ENCODE measurements around the gene LIPK. TPM values are rescaled to one million over a fixed set of nuclear protein-coding genes. Genes with fewer than 3 reads are reported as not detected.

Gene LIPK
- not detected in 2 replicates for total RNA-seq

GRCh38 chr10:88705958-88706357 is at the start of gene LIPK:
TSS of gene LIPK (plus strand) at chr10:88706249. CDS start at chr10:88724544, 18,295 bp downstream.

GRCh38 chr10:88664142-88664541 is 41.9 kb upstream of the LIPK start, which contains the start of gene LIPF:
TSS of gene LIPF (plus strand) at chr10:88664442. CDS start at chr10:88667298, 2,856 bp downstream.

GRCh38 chr10:88759366-88760101 is 53.5 kb downstream of the LIPK start, which contains the start of gene LIPN:
TSS of gene LIPN (plus strand) at chr10:88760020. CDS start at chr10:88761406, 1,386 bp downstream.

Other genes with a start within 250 kb of the LIPK start
- gene RNLS, start 122.9 kb upstream of the LIPK start, total RNA-seq, result 14.4 and 19.7 TPM in 2 replicates
- not detected in 2 replicates for gene LIPJ, start 119.5 kb upstream of the LIPK start, total RNA-seq
- gene LIPF, start 41.8 kb upstream of the LIPK start, total RNA-seq, result not detected in 2 replicates
- gene LIPN, start 53.8 kb downstream of the LIPK start, total RNA-seq, result not detected in 2 replicates
- not detected in 2 replicates for gene LIPM, start 96.5 kb downstream of the LIPK start, total RNA-seq
- 0.39 and 0.44 TPM in 2 replicates for gene ANKRD22, start 145.6 kb downstream of the LIPK start, total RNA-seq
- 18.0 and 29.6 TPM in 2 replicates for gene STAMBPL1, start 174.0 kb downstream of the LIPK start, total RNA-seq
- 247 and 257 TPM in 2 replicates for gene ACTA2, start 246.5 kb downstream of the LIPK start, total RNA-seq